ENCODE results near the gene CETN2.

The CETN2 gene

GRCh38 chrX:152831391-152831790, 834 bp upstream of the CETN2 start:
- Histone ChIP-seq H3K9me3 (ENCODE audit: control insufficient read depth, insufficient read depth, low read length) (peaks cover 33% of the 10 kb centered on the region), H3K4me3 (ENCODE audit: low read depth, low read length) (peak overlapping the region; percentile 86), H3K36me3 (ENCODE audit: control insufficient read depth, insufficient read depth, low read length) (peaks cover 23% of the 10 kb centered on the region), H3K4me1 (ENCODE audit: control insufficient read depth, insufficient read depth, low read length) (no peaks in the 10 kb centered on the region), H3K27me3 (ENCODE audit: control insufficient read depth, insufficient read depth, low read length) (no peaks in the 10 kb centered on the region), H3K27ac (ENCODE audit: low read depth, low read length) (no peak overlapping the region), H3K9ac (ENCODE audit: low read depth, low read length) (peak overlapping the region; percentile 51)

- Histone ChIP-seq H3K4me3 (ENCODE audit: low read depth, low read length) (no peak overlapping the region), H3K36me3 (ENCODE audit: control insufficient read depth, insufficient read depth, low read length) (peaks cover 4% of the 10 kb centered on the region), H3K9me3 (ENCODE audit: control insufficient read depth, insufficient read depth, low read length) (peaks cover 44% of the 10 kb centered on the region), H3K27ac (ENCODE audit: low read depth, low read length) (no peak overlapping the region), H3K9ac (ENCODE audit: low read depth, low read length) (no peak overlapping the region), H3K4me1 (ENCODE audit: control insufficient read depth, insufficient read depth, low read length) (no peaks in the 10 kb centered on the region), H3K27me3 (ENCODE audit: control insufficient read depth, insufficient read depth, low read length) (no peaks in the 10 kb centered on the region)
Measured at GRCh38 chrX:152824841-152825374, 5.6 kb downstream of the CETN2 start.

GRCh38 chrX:152823657-152824056, 6.9 kb downstream of the CETN2 start:
- Histone ChIP-seq H3K27ac (ENCODE audit: low read depth, low read length) (no peak overlapping the region), H3K36me3 (ENCODE audit: control insufficient read depth, insufficient read depth, low read length) (peaks cover 2% of the 10 kb centered on the region), H3K9ac (ENCODE audit: low read depth, low read length) (no peak overlapping the region), H3K4me1 (ENCODE audit: control insufficient read depth, insufficient read depth, low read length) (no peaks in the 10 kb centered on the region), H3K4me3 (ENCODE audit: low read depth, low read length) (no peak overlapping the region), H3K27me3 (ENCODE audit: control insufficient read depth, insufficient read depth, low read length) (no peaks in the 10 kb centered on the region), H3K9me3 (ENCODE audit: control insufficient read depth, insufficient read depth, low read length) (peaks cover 36% of the 10 kb centered on the region)

- no peak overlapping the region for H3K9ac ChIP-seq (ENCODE audit: low read depth, low read length)
- H3K9me3 ChIP-seq (ENCODE audit: control insufficient read depth, insufficient read depth, low read length), result peaks cover 40% of the 10 kb centered on the region
- no peak overlapping the region for H3K27ac ChIP-seq (ENCODE audit: low read depth, low read length)
- no peaks in the 10 kb centered on the region for H3K4me1 ChIP-seq (ENCODE audit: control insufficient read depth, insufficient read depth, low read length)
- no peaks in the 10 kb centered on the region for H3K27me3 ChIP-seq (ENCODE audit: control insufficient read depth, insufficient read depth, low read length)
- no peaks in the 10 kb centered on the region for H3K36me3 ChIP-seq (ENCODE audit: control insufficient read depth, insufficient read depth, low read length)
- no peak overlapping the region for H3K4me3 ChIP-seq (ENCODE audit: low read depth, low read length)
Measured at GRCh38 chrX:152822383-152823086, 8.0 kb downstream of the CETN2 start.

GRCh38 chrX:152821145-152821765, 9.3 kb downstream of the CETN2 start:
- Histone ChIP-seq H3K4me1 (ENCODE audit: control insufficient read depth, insufficient read depth, low read length) (peaks cover 4% of the 10 kb centered on the region; the same call in 1 of the 2 replicates), H3K4me3 (ENCODE audit: low read depth, low read length) (no peak overlapping the region), H3K27ac (ENCODE audit: low read depth, low read length) (no peak overlapping the region), H3K27me3 (ENCODE audit: control insufficient read depth, insufficient read depth, low read length) (no peaks in the 10 kb centered on the region), H3K36me3 (ENCODE audit: control insufficient read depth, insufficient read depth, low read length) (no peaks in the 10 kb centered on the region), H3K9ac (ENCODE audit: low read depth, low read length) (no peak overlapping the region), H3K9me3 (ENCODE audit: control insufficient read depth, insufficient read depth, low read length) (peaks cover 39% of the 10 kb centered on the region; the same call in 1 of the 2 replicates)

- Histone ChIP-seq H3K4me1 (ENCODE audit: control insufficient read depth, insufficient read depth, low read length) (peaks cover 4% of the 10 kb centered on the region; the same call in 1 of the 2 replicates), H3K27ac (ENCODE audit: low read depth, low read length) (no peak overlapping the region), H3K9me3 (ENCODE audit: control insufficient read depth, insufficient read depth, low read length) (peaks cover 43% of the 10 kb centered on the region), H3K27me3 (ENCODE audit: control insufficient read depth, insufficient read depth, low read length) (no peaks in the 10 kb centered on the region), H3K36me3 (ENCODE audit: control insufficient read depth, insufficient read depth, low read length) (no peaks in the 10 kb centered on the region), H3K9ac (ENCODE audit: low read depth, low read length) (no peak overlapping the region), H3K4me3 (ENCODE audit: low read depth, low read length) (no peak overlapping the region)
Measured at GRCh38 chrX:152819732-152820131, 10.8 kb downstream of the CETN2 start.

GRCh38 chrX:152819266-152819665, 11.3 kb downstream of the CETN2 start:
- H3K36me3 ChIP-seq (ENCODE audit: control insufficient read depth, insufficient read depth, low read length), result no peaks in the 10 kb centered on the region
- no peaks in the 10 kb centered on the region for H3K27me3 ChIP-seq (ENCODE audit: control insufficient read depth, insufficient read depth, low read length)
- H3K27ac ChIP-seq (ENCODE audit: low read depth, low read length), result no peak overlapping the region
- peaks cover 4% of the 10 kb centered on the region; the same call in 1 of the 2 replicates for H3K4me1 ChIP-seq (ENCODE audit: control insufficient read depth, insufficient read depth, low read length)
- H3K9me3 ChIP-seq (ENCODE audit: control insufficient read depth, insufficient read depth, low read length), result peaks cover 42% of the 10 kb centered on the region
- no peak overlapping the region for H3K4me3 ChIP-seq (ENCODE audit: low read depth, low read length)
- no peak overlapping the region for H3K9ac ChIP-seq (ENCODE audit: low read depth, low read length)

- Histone ChIP-seq H3K4me1 (ENCODE audit: control insufficient read depth, insufficient read depth, low read length) (peaks cover 4% of the 10 kb centered on the region; the same call in 1 of the 2 replicates), H3K9me3 (ENCODE audit: control insufficient read depth, insufficient read depth, low read length) (peaks cover 41% of the 10 kb centered on the region), H3K27ac (ENCODE audit: low read depth, low read length) (no peak overlapping the region), H3K4me3 (ENCODE audit: low read depth, low read length) (no peak overlapping the region), H3K9ac (ENCODE audit: low read depth, low read length) (no peak overlapping the region), H3K27me3 (ENCODE audit: control insufficient read depth, insufficient read depth, low read length) (no peaks in the 10 kb centered on the region), H3K36me3 (ENCODE audit: control insufficient read depth, insufficient read depth, low read length) (no peaks in the 10 kb centered on the region)
Measured at GRCh38 chrX:152818356-152818755, 12.2 kb downstream of the CETN2 start.

- no peak overlapping the region for H3K27ac ChIP-seq (ENCODE audit: low read depth, low read length)
- no peaks in the 10 kb centered on the region for H3K36me3 ChIP-seq (ENCODE audit: control insufficient read depth, insufficient read depth, low read length)
- H3K9me3 ChIP-seq (ENCODE audit: control insufficient read depth, insufficient read depth, low read length), result peaks cover 42% of the 10 kb centered on the region
- no peaks in the 10 kb centered on the region for H3K27me3 ChIP-seq (ENCODE audit: control insufficient read depth, insufficient read depth, low read length)
- H3K4me1 ChIP-seq (ENCODE audit: control insufficient read depth, insufficient read depth, low read length), result peaks cover 4% of the 10 kb centered on the region; the same call in 1 of the 2 replicates
- H3K9ac ChIP-seq (ENCODE audit: low read depth, low read length), result no peak overlapping the region
- H3K4me3 ChIP-seq (ENCODE audit: low read depth, low read length), result no peak overlapping the region
Measured at GRCh38 chrX:152817078-152817764, 13.3 kb downstream of the CETN2 start.

- Histone ChIP-seq H3K36me3 (ENCODE audit: control insufficient read depth, insufficient read depth, low read length) (no peaks in the 10 kb centered on the region), H3K9me3 (ENCODE audit: control insufficient read depth, insufficient read depth, low read length) (peaks cover 47% of the 10 kb centered on the region), H3K9ac (ENCODE audit: low read depth, low read length) (no peak overlapping the region), H3K27me3 (ENCODE audit: control insufficient read depth, insufficient read depth, low read length) (no peaks in the 10 kb centered on the region), H3K4me3 (ENCODE audit: low read depth, low read length) (no peak overlapping the region), H3K27ac (ENCODE audit: low read depth, low read length) (no peak overlapping the region), H3K4me1 (ENCODE audit: control insufficient read depth, insufficient read depth, low read length) (peaks cover 4% of the 10 kb centered on the region; the same call in 1 of the 2 replicates)
Measured at GRCh38 chrX:152814048-152814447, 16.5 kb downstream of the CETN2 start.
